CD4-positive, alpha-beta T cell treated with Interferon gamma for 1 hour (primary cell): Measurements from ENCODE around the gene RANBP1.

Experiments used
- DNase-seq: peaks from one replicate; pipeline ENCODE4 v3.0.0-alpha.2; 2020

RANBP1 gene

DNA sequence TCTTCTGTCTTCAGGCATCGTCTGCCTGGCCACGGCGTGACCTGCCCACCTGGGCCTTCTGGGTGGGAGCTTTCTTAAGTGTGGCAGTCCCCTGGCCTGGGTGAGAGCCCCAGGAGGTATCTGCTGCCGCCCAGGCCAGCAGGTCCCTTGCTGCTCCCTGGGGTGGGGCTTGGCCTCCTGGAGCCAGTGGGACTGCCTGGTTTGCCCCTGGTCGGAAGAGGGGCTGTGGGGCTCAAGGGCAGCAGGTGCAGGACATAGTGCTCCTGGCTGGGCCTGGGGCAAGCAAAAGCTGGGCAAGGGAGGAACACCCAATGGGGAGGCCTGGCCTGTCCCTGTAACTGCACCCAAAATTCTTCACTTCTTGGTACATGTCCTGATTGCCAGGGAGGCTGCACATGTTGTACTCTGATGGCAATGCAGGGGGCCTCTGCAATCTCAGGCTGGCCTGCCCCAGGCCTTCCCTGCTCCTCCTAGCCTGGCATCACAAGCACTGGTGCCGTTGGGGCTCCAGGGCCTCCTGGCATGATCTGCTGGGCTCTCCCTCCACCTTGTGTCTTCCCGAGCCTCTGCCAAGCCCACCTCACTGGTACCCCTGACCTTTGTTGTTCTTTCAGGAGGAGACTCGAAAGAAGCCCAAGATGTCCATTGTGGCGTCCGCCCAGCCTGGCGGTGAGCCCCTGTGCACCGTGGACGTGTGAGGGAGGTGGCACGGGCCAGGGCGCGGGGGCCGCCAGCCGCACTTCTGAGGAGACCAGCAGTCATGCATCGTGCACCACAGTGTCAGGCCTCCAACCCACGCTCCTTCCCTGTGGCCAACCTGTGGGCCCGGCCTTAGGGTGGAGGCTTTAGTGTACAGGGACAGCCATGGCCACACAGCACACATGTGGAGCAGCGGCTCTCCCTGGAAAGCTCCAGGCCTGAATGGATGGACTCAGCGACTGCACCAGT, 6.2 kb upstream of the RANBP1 start:
- DNase-seq = no peak

DNA sequence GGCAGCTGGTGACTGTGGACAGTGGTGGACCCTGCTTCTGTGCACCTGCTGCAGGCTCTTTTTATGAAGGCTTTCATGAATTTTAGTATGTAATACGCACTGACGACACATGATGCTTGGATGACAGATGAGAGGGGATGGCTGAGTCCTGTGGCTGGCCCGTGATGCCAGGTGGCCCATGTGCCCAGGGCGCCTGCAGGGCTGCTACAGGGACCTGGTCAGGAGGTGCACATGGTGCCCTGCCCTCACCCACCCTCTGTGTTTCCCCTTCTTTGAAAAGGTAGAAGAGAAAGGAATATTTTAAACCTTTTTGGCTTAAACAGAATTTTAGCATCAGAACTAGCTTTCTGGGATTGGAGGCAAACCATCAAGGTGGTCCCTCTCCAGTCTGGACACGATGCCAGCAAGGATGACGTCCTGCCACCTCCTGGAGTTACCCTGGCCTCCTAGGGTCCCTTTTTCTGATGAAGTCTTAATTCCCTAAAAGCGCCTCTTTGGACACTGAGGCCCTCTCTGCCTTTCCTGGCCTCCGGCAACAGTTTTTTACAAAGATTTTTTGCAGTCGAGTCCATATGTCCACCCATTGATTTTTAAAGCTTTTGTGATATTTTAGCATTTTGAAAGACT, 5.4 kb upstream of the RANBP1 start:
- no peak for DNase-seq

DNA sequence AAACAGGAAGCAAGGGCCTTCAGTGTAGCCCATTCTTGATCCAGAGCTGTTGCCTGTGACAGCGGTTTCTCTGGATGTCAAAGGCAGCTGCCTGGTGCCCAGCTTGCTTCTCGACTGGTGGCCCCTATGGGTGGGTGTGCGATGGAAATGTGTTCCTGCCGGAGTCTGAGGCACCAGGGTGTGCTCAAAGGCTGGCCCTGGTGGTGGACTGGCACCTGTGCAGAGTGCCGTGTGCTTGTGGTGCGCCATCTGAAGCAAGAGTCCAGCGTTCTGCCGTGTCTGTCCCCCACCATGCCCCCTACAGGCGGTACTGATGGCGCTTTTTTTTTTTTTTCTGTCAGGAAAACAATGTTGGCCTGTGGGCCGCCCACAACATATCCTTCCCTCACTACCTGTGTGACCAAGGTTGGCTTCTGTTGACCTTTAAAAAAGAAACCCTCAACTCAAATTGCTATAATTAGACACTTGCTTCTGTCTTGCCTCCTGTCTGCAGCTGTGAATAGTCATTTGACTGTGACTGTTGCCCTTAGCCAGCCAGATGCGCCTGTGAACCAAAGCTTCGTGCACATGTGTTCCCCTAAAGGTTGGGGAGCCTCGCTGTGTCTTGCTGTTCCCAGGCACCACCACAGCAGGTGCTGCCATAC, 4.7 kb upstream of the RANBP1 start:
- peak; percentile 31 for DNase-seq

DNA sequence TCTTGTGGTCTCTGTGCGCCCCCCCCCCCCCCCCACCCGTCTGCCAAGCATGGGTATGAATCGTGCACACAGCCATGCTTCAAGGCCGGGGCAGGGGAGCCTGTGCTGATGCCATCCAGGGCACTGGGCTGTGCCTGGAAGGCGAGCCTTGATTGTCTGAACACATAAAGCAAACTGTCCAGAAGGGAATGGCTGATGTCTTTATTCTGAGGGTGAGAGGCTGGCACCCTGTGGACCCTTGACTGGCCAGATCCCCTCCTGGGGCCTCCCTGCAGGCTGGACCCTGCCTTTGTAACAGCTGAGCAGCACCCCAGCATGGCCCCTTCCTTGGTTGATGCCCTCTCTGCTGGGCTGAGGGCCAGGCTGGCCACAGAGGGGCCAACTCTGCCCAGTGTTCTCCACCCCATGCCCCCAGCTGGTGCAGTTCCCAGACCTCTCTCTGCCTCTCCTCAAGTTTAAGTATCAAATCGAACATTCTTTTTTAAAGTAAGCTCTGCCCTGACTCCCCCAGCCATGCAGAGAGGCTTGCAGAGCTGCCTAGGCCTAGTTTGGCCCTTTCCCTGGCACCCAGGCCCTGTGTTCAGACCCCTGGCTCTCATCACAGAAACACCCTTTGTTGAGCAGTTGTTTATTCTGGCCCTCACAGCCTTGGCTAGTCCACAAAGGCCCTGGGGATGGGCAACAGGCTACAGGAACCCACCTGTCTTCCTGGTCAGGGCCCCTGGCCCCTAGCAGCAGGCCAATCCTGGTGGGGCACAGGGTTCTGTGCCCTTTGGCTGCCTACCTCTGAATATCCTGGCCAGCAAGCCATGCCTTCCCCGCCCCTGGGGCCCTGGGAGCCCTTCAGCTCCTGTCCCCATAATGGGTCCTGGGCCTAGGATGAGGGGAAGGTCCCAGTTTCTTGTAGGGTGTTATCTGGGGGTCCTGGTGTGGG, 3.9 kb upstream of the RANBP1 start:
- DNase-seq = no peak

DNA sequence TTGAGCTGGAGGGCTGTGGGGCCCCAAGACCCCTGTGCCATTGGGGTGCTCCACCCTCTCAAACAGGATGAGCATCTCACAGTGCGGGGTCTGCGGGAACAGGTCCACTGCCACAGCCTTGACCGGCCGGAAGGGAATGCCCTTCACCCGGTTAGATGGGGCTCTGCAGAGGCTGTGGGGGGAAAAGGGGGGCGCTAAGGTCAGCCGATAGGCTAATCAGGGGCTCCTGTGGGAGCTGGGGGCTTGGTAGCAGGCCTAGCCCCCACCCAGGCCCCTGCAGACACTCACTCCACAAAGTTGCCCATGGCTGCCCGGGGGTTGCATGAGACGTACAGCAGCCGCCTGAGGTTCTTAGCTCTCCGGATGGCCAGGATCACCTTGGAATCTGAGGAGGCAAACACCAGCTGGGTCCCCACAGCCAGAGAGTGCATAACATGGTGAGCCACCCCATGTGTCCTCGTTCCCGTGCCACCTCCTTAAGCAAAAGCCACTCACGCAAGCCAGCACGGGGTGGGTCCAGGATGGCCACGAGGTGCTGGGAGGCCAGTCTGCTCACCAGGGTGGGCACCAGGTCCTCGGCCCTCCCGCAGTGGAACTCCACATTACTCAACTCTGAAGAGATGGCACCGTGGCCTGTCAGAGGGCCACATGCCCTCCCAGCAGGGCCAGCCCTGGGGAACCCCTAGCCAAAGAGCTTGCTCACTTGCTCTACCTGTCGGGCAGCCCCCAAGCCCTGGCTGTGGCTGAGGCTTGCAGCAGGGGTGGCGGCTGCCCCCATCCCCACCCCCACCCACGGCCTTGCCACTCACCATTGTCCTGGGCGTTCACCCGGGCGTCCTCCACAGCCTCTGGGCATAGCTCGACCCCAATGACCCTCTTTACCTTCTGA, 3.0 kb upstream of the RANBP1 start:
- no peak for DNase-seq

DNA sequence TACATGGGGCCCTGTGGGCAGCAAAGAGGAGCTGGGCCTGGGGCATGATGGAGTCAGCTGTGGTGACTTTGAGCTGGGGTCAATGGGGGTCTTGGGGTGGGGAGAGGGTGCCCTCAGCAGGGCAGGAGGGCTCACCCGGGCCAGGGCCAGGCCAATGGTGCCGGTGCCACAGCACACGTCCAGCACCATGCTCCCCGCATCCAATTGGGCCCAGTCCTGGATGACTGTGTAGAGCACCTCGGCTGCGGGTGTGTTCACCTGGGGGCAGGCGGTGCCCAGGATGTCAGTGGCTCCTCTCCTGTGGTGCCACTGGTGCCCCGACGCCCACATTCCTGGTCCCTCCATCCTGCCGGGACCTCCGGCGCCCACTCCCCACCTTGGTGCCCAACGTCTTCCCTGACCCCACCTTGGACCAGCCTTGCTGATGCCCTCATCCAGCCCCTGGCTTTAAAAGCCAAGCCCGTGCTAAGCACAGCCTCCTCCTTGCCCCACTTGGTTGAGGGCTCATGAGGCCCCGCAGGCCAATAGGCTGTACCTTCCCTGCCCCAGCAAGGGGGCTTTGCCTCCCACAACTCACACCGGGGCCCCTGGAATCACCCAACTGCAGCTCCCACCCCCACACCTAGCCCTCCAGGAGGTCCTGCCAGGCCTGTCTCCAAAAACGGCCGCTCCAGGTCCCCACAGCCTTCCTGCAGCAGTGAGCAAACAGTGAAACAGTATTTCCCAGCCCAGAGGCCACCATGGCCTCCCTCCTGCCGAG, 2.2 kb upstream of the RANBP1 start:
- no peak for DNase-seq

DNA sequence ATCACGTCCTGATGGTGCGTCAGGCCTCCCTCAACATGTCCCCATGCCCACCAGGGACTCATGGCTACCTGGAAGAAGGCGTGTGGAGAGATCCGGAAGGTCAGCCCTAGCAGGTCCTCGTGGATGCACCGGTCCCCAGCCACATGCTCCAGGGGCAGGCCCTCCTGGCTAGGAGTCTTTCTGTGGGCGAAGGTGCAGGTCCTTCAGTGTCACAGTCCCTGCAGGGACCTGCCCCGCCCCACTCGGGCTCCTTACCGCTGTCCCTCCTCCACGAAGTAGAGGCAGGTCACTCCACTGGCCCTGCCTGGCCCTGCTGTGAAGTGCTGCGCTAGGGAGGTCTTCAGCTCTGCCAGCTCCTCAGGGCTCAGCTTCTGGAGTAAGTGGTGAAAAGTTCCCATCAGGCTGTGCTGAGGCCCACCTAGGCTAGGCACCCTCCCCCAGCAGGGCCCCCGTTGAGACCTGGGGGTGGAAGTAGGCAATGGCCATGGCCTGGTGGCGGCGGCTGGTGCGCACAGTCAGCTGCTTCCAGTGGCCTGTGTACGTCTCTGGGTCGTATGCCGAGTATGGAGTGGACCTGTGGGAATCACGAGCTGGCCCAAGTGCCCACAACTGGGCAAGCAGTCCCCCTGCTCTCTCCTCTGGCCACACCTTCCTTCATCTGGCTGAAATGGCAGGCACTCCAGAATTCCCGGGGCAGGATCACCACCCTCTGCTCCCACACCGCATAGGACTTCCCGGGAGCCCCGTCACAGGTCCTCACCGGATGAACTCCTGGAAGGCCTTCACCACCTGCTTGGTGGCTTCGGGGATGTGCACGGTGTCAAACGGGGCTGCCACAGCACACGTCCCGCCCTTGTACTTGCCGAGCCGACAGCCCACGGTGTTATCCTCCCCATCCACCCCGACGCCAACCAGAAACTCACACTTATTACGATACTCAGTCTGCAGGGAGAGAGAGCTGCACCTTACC, 1.1 kb upstream of the RANBP1 start:
- DNase-seq = no peak

DNA sequence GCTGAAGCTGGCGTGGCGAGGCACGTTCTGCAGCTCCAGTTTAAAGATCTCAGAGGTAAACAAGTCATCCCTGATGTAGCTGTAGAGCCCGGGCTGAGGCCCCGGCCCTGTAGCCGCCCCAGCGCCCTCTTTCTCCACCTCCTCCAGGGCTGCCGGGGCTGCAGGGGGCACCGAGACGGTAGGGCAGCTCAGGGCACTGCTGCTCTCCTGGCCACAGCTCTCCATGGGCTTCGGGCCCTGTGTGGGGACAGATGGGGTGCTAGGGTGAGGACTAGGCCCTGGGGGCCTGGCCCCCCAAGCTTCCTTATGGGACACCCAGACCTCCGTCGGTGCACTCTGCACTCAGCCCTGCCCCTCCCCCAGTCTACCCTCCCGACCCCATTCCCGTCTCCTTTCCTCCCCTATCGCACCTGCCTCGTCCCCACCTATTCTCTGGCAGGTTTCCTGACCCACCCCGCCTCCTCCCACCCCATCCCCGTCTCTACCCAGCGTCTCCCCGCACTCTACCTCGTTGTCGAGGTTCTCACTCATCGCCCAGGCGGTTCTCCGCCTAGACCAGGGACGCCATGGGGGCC, 559 bp downstream of the RANBP1 start:
- no peak for DNase-seq

DNA sequence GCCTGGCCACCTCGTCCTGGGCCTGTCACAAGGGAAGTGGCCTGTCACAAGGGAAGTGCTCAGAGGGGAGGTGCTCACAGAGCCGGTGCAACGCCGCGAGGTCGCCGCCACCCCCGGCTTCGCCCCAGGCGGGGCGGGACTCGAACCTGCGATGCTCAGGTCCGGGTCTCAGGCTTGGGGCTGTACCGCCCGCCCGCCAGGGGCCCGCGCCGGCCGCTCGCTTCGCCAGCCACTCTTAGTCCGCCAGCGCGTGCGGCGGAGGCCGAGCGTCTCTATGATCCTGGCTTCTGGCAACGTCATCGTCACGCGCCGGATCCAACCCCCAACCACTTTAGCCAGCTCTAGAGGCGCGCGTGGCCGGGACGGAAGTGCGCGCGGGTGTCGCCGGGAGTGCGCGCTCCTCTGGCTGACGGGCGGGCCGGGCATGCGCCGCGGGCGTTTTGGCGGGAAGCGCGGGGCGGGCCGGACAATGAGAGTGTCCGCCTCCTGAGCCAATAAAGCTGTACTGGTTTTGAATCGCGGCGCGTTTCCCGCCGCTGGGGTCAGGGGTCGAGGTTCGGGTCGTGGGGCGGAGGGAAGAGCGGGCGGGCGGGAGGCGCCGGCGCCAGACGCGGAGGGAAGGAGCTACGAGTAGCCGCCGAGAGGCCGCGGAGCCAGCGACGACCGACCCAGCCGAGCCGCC, 1.2 kb downstream of the RANBP1 start, which contains the start of gene TRMT2A:
TRMT2A (minus strand) TSS at position 276 of the 682 bp plus-strand sequence. CDS start 320 bp downstream, outside the sequence.
- DNase-seq = peak; percentile 97

DNA sequence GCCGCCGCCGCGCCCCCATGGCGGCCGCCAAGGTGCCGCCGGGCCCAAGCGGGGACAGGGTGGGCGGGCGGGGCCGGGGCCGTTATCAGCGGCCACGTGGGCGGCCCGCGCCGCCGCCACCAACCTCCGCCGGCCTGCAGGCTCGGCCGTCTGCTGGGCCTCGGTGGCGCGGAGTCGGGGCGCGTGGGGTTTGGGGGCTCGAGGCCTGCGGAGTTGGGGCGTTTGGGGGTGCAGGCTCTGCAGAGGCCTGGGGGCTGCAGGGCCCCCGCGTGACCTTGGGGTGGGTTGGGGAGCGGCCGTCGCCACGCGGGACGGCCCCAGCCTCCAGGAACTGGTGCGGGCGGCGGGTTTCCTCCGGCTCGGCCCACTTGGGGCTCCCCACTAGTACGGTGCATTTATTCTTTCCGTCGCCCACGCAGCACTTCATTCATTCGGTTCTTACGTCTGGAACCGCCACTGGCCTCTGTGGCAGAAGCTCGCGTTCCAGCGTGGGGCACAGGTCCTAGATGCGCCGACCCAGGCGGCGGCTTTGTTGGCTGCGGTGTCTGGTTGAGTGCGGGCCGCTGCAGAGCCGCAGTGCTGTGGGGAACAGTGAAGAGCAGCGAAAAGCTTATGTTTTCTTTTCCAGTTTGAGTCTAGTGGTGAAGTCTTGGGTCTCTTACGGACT, 1.9 kb downstream of the RANBP1 start:
- DNase-seq = peak; percentile 39

DNA sequence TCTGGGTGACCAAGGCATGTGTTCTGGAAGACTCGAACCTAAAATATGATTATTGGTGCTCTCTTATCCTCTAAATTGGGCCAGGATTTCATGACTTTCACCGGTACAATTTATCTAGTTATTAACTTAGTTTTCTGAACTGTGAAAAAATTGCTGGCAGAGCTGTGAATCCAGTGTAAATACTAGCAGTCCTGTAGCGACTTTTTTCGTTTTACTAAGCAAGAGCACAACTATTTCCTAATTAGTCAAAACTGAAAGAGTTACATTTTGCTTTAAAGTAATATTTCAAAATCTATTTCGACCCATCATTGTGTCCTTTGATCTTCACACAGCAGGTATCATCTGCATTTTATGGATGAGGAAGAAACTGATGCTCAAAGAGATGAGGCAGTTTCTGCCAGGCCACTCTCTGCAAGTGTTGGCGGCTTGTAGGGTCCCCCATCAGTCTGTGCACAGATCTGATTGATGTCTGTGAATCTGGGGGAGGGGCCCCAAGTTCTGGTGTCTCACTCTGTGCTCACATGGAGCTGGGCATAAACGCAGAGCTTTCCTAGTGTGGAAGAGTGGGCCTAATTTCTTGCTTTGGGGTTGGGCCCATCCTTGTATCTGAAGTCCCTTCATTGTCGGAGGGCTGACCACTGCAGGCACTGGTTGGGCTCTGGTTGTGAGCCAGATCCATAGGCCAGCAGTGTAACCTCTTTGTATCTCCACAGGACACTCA, 2.6 kb downstream of the RANBP1 start:
- no peak for DNase-seq

DNA sequence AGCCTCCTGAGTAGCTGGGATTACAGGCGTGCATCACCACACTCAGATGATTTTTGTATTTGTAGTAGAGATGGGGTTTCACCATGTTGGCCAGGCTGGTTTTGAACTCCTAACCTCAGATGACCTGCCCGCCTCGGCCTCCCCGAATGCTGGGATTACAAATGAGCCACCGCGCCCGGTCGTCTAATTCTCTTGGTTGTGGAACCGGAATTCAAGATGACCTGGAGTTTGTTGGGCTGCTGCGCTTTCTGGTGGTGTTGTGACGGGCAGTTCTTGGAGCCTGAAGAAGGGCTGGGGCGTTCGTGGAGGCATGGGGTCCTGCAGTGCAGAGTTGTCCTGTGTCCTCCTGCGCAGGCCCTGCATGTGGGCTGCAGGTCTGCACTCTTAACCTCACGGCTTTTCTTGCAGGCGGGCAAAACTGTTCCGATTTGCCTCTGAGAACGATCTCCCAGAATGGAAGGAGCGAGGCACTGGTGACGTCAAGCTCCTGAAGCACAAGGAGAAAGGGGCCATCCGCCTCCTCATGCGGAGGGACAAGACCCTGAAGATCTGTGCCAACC, 6.0 kb downstream of the RANBP1 start:
- no peak for DNase-seq

DNA sequence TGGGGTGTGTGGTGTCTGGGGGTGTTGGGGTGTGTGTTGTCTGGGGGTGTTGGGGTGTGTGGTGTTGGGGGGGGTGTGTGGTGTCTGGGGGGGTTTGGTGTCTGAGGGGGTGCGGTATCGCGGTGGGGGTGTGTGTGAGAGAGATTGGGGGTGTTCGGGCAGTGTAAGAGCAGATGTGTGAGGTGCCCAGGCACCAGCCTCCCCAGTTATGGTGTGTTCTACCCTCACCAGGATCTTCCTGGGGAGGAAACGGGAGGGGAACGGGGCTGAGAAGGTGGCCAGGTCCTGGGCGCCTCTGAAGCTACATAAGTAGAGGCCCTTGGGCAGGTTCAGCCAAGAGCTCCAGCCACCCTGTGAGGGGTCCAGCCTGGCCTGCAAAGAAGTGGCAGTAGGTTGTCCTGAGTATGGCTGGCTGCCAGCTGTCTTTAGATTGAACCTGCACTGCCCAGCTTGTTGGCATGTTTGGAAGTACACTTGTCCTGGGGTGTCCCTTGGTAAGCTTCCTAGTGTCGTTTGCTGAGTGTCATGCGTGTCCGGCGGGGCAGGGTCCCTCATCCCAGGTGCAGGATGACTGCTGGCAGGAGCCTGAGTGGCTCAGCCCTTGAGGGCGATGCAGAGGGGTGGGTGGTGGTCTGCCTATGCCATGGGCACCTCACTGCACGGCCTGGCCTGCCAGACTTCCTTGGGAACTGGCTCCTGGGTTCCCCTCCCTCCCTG, 7.6 kb downstream of the RANBP1 start:
- no peak for DNase-seq

DNA sequence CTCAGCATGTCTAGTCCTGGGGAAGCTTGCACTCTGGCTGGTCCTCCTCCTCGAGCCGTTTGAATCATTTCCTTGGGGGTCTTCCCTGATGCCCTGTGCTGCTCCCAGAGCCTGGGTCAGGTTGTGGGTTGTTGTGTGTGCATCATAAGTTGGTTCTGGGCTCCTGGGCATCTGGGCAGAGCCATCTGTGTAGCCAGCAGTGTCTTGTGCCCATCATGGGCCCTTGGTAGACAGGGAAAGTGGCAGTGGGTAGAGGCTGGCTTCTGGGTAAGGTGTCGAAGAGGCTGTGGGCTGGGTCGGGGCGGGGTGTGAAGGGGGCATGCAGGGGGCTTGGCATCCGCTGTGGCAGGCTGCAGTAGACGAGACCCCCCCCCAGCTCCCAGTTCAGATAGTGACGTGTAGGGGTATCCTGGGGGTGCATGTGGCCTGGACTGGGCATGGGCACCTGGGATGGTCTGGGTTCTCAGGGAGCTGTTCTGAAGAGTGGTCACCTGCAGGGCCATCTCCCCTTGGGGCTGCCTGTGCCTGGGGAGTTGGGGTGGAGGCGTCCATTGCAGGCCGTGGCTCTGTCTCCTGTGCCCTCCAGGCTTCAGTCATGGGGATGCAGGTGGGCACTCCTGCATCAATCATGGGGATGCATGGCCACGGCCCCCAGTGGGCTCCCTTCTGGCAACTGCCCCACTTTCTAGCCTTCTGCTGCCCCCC, 8.3 kb downstream of the RANBP1 start:
- DNase-seq = no peak
